Coronary artery (tissue), 2 donors: ENCODE data around the gene GMIP.
"Not testable (repeated sequence)": the region's sequence is repeated elsewhere in the genome, so short reads cannot be mapped to it uniquely, and the experiment has no call there.

ENCODE experiments used
- DNase-seq: peaks from one replicate; pipeline ENCODE4 v3.0.0-alpha.2; 2017; ENCODE audit warnings: low spot score
- H3K27ac ChIP-seq, 2 donors: fragments of 200-600 bp; sonication (generic); one replicate each; pipeline ENCODE4 v1.5.1; 2016 to 2019
- H3K4me3 ChIP-seq: fragments of 200-600 bp; sonication (generic); 2 replicates; pipeline ENCODE4 v1.5.1; 2016; ENCODE audit warnings: mild to moderate bottlenecking, moderate library complexity
- TF ChIP-seq, protein P1 (sequence below): fragments of 200-600 bp; sonication (generic); IDR thresholded peaks from one replicate; pipeline ENCODE4 v1.5.1; 2019; ENCODE audit warnings: antibody characterized with exemption

Gene GMIP

DNA sequence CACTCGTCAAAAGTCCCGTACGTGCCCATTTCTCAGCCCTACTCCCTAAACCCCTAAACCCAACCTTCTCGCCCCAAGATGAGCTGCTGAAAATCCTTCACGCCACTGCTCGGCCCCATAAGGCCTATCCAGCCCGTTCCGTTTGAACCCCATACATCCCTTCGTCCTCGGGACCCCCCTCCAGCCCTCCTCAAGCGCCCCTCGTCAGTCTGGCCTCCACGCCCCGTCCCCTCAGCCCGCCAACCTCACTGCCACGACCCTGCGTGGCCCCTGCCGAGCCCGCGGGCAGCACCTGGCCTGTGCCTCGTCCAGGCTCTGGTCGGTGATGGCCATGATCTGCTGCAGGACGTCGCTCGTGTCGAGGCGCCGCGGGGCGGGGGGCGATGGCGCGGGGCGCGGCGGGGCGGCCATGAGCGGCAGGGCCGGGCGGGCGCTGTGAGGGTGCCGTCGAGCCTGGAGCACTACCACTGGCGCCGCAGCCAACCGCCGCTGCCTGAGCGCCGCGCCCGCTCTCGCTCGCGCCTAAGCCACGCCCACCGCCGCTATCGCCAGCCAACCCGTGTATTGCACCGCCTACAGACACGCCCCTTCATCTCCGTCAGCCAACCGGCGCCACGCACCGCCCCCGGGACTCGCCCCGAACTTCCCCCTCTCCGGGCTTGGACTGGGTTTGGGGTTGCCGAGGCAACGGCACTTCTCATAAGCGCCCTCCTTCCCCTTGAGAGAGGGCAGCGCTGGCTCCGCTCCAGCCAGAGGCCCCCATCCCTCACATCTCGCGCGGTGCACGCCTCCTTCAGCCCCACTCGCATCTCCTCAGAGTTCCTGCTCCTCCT, 25.0 kb downstream of the GMIP start, which contains the start of gene PBX4:
TSS of gene PBX4 (minus strand) at position 469 of the 833 bp plus-strand sequence. CDS start at position 411, 58 bp downstream.
- H3K27ac ChIP-seq = no peak within 1 kb of the TSS
- no peak for DNase-seq
- TF ChIP-seq, protein P1, sequence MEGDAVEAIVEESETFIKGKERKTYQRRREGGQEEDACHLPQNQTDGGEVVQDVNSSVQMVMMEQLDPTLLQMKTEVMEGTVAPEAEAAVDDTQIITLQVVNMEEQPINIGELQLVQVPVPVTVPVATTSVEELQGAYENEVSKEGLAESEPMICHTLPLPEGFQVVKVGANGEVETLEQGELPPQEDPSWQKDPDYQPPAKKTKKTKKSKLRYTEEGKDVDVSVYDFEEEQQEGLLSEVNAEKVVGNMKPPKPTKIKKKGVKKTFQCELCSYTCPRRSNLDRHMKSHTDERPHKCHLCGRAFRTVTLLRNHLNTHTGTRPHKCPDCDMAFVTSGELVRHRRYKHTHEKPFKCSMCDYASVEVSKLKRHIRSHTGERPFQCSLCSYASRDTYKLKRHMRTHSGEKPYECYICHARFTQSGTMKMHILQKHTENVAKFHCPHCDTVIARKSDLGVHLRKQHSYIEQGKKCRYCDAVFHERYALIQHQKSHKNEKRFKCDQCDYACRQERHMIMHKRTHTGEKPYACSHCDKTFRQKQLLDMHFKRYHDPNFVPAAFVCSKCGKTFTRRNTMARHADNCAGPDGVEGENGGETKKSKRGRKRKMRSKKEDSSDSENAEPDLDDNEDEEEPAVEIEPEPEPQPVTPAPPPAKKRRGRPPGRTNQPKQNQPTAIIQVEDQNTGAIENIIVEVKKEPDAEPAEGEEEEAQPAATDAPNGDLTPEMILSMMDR = no peak
- peak within 1 kb of the TSS; percentile 70 for H3K4me3 ChIP-seq

DNA sequence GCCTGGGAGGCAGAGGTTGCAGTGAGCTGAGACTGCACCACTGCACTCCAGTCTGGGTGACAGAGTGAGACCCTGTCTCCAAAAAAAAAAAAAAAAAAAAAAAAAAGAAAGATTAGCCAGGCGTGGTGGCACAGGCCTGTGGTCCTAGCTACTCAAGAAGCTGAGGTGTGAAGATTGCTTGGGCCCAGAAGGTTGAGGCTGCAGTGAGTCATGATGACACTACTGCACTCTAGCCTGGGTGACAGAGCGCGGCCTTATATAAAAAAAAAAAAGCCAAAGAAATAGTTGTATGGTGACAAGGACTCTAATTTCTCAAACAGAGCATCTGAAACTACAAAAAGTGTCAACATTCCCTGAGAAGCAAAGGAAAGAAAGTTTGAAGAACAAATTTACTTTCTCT, 28.4 kb downstream of the GMIP start:
- no peak for DNase-seq
- TF ChIP-seq, protein P1 = no peak
- no peak overlapping the region for H3K4me3 ChIP-seq
- H3K27ac ChIP-seq = no peak overlapping the region

DNA sequence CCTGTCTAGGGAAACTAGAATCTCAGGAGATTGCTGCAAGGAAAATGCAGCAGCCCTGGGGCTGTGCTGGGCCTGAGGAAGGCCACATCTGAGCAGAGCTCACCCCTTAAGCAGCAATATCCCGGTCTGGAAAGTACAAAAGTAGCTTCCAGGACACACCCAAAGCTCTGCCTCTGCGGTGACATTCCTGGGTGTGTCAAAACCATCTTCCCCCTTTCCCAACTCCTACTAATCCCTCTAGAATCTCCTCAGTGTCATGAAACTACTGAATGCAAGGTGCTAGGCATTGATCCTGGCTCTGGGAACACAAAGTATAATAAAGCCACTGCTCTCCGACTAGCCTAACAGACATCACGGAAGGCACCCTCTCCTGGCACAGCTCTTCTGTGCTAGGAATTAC, 30.0 kb downstream of the GMIP start:
- Histone ChIP-seq H3K27ac (no peak overlapping the region), H3K4me3 (no peak overlapping the region)
- no peak for DNase-seq
- TF ChIP-seq, protein P1 = no peak

DNA sequence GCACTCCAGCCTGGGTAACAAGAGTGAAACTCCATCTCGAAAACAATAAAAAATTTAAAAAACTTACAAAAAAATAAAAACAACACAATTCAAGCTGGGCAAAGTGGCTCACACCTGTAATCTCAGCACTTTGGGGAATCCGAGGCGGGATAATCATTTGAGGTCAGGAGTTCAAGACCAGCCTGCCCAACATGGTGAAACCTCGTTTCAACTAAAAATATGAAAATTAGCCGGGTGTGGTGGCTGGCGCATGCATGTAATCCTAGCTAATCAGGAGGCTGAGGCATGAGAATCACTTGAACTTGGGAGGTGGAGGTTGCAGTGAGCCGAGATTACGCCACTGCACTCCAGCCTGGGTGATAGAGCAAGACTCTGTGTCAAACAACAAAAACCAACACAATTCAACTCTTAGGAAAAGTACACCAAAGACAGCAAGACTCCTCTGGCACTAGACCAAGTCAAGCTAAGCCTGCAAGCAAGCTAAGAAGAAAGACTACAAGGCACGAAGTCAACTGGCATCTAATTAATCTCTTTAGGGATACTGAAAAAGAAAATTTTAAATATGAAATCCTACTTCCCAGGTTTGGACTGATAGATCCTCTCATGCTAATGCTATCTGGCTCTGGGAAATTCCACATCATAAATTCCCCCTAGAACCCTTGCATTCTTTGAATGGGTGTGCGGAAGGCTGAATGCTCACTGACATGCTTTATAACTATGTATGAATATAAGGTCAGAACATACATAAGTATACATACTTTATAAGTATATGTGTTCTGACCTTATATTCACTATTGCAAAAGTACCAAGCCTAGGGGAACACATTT, 32.9 kb downstream of the GMIP start:
- no peak for DNase-seq
- TF ChIP-seq, protein P1 = no peak
- no peak overlapping the region for H3K27ac ChIP-seq
- H3K4me3 ChIP-seq = no peak overlapping the region

DNA sequence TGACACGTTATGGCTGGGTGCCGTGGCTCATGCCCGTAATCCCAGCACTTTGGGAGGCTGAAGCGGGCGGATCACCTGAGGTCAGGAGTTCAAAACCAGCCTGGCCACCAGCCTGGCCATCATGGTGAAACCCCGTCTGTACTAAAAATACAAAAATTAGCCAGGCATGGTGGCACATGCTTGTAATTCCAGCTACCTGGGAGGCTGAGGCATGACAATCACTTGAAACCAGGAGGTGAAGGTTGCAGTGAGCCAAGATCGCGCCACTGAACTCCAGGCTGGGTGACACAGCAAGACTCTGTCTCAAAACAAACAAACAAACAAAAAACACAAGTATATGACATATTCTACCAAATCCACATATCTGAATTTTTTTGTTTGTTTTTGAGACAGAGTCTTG, 36.8 kb downstream of the GMIP start:
- not testable (repeated sequence) for H3K27ac ChIP-seq, H3K4me3 ChIP-seq, DNase-seq

DNA sequence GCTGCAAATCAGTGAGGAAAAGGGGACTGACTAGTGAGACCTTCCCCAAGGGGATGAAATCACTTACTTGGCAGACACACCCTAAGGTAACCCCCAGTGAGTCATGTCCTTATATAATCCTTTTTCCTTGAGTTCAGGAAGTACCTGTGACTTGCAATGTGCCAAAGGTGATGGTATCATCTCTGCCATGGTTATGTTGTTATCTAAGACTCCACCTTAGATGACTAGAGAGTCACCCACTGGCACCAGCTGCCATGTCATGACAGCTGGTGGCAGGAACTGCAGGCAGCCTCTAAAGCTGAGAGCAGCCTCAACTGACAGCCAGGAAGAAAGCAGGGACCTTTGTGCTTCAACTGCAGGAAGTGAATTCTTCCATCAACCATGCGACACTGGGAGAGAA, 37.4 kb downstream of the GMIP start:
- TF ChIP-seq, protein P1 = no peak
- H3K4me3 ChIP-seq = no peak overlapping the region
- no peak overlapping the region for H3K27ac ChIP-seq
- DNase-seq = no peak

DNA sequence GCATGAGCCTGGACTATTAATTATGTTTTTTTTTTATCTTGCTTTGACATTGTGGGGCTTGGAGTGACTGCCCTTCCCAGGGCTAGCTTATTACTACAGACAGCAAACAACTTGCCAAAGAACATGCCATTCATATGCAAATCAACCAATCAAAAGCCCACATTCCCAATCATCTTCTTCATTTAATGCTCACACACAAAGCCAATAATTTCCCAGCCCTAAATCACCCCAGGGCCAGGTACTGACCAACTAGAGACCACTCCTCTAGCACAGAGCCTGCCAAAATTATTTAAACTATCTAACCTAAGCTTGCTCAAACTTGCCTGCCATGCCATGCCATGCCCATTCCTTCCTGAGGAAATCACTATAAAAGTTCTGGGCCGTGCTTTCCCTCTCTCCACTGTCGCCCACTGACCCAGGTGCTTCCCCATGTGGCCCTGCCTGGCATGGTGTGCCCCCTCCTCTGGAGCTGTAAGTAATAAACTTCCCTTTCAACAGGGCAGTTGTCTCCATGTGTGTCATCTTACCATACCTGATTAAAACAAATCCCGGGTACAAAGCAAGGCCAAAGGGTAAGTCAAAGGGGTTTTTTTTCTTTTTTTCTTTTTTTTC, 40.6 kb downstream of the GMIP start:
- DNase-seq = no peak
- Histone ChIP-seq H3K27ac (no peak overlapping the region), H3K4me3 (no peak overlapping the region)
- TF ChIP-seq, protein P1 = no peak
